Upper lobe of left lung (tissue), 6 donors: ENCODE data around the gene DMRTA2. TPM values are rescaled to one million over a fixed set of nuclear protein-coding genes. Genes with fewer than 3 reads are reported as not detected.

ENCODE experiments used
- ATAC-seq, 2 donors: fragments of 200-7000 bp; cut with Tn5 transposase; one replicate each; pipeline ENCODE4 v1.9.1; 2022; ENCODE audit warnings: mild to moderate bottlenecking in 2 of 2, moderate library complexity in 2 of 2; ENCODE audit not compliant: low FRiP score in 2 of 2
- DNase-seq, 2 donors: peaks; one replicate each; pipeline ENCODE4 v3.0.0-alpha.2; 2019 to 2020
- H3K27ac ChIP-seq, 4 donors: fragments of 200-600 bp; sonication (generic); one replicate each; pipeline ENCODE4 v1.5.1; 2016 to 2019
- H3K27me3 ChIP-seq, 4 donors: fragments of 200-600 bp; sonication (generic); one replicate each; pipeline ENCODE4 v1.5.1; 2017 to 2019
- H3K36me3 ChIP-seq, 4 donors: fragments of 200-600 bp; sonication (generic); one replicate each; pipeline ENCODE4 v1.5.1; 2016 to 2019
- H3K4me1 ChIP-seq, 4 donors: fragments of 200-600 bp; sonication (generic); one replicate each; pipeline ENCODE4 v1.5.1; 2018 to 2019
- H3K4me3 ChIP-seq, 4 donors: fragments of 200-600 bp; sonication (generic); one replicate each; pipeline ENCODE4 v1.5.1; 2017 to 2019; ENCODE audit warnings: mild to moderate bottlenecking in 2 of 4, moderate library complexity in 1 of 4
- H3K9me3 ChIP-seq, 4 donors: fragments of 200-600 bp; sonication (generic); one replicate each; pipeline ENCODE4 v1.5.1; 2018 to 2019
- CTCF ChIP-seq, 6 experiments: fragments of 450-650 bp in 4 of 6; fragments of 200-600 bp in 2 of 6; sonication (generic) in 2 of 6; IDR thresholded peaks; one replicate each; pipeline ENCODE4 v1.5.1; 2016 to 2019; ENCODE audit warnings: antibody characterized with exemption in 6 of 6
- EP300 ChIP-seq, 4 donors: sonication (generic); formaldehyde crosslinking; IDR thresholded peaks; one replicate each; pipeline ENCODE4 v1.5.1; 2017; ENCODE audit warnings: antibody characterized with exemption in 4 of 4, control low read depth in 2 of 4
- POLR2A ChIP-seq, 4 donors: fragments of 450-650 bp; IDR thresholded peaks; one replicate each; pipeline ENCODE4 v1.5.1; 2016 to 2017; ENCODE audit warnings: antibody characterized with exemption in 4 of 4, mild to moderate bottlenecking in 2 of 4
- POLR2AphosphoS5 ChIP-seq, 2 donors: sonication (generic); formaldehyde crosslinking; IDR thresholded peaks; one replicate each; pipeline ENCODE4 v1.5.1; 2017; ENCODE audit warnings: antibody characterized with exemption in 2 of 2
- WGBS, 2 donors: methylation state at CpG; one replicate each; pipeline ENCODE4 v1.1.5; 2017 to 2018; 5-methylcytosine and 5-hydroxymethylcytosine counted together
- total RNA-seq, 6 donors: library from RNA; depleted of rRNA in 4 of 6; stranded (reverse); fragments of >200 nt in 4 of 6; gene quantifications; one replicate each; pipeline versions ENCODE4 v1.1.0 to v1.2.1, GENCODE V29; 2016 to 2021
- donor health status: DM: no; HTN: no; CAD: no; lungs with moderate emphysema.
- donor health status: DM: no; HTN: yes; CAD: no; lungs with severe emphysema.

The DMRTA2 gene
- total RNA-seq, 6 donors from 2014 or later, result 0.13 to 0.39 TPM; not detected in 4

GRCh38 chr1:50416150-50416527, 7.1 kb downstream of the DMRTA2 start:
- DNase-seq (peak in 1 of 2 donors; percentile 51), ATAC-seq (no peak)
- WGBS, 2 donors, result 4 to 5% methylated on average over 19 to 25 of the region's 25 CpGs
- Histone ChIP-seq H3K36me3 (no peaks in the 10 kb centered on the region), H3K4me1 (peaks cover 24 to 45% (median 30%) of the 10 kb centered on the region in 4 donors), H3K4me3 (no peak overlapping the region), H3K27me3 (peaks cover 0 to 66% (median 36%) of the 10 kb centered on the region in 4 donors), H3K27ac (no peak overlapping the region), H3K9me3 (peaks cover 0 to 10% (median 0%) of the 10 kb centered on the region in 4 donors)
- TF ChIP-seq POLR2AphosphoS5 (IDR thresholded peaks at IDR 0.05), result no peak
- no peak for TF ChIP-seq EP300 (IDR thresholded peaks at IDR 0.05)
- no peak for TF ChIP-seq POLR2A (IDR thresholded peaks at IDR 0.05)
- TF ChIP-seq CTCF (IDR thresholded peaks at IDR 0.05), result no peak

- WGBS, 2 donors, result 8 to 9% methylated on average over 24 to 26 of the region's 56 CpGs
- H3K27me3 ChIP-seq, result peaks cover 0 to 60% (median 30%) of the 10 kb centered on the region in 4 donors
Measured at GRCh38 chr1:50415235-50416149, 7.8 kb downstream of the DMRTA2 start.

GRCh38 chr1:50414853-50415234, 8.4 kb downstream of the DMRTA2 start:
- H3K36me3 ChIP-seq, result no peaks in the 10 kb centered on the region
- H3K27ac ChIP-seq, result no peak overlapping the region
- H3K27me3 ChIP-seq, result peaks cover 0 to 55% (median 27%) of the 10 kb centered on the region in 4 donors
- peaks cover 17 to 37% (median 27%) of the 10 kb centered on the region in 4 donors for H3K4me1 ChIP-seq
- peaks cover 0 to 10% (median 0%) of the 10 kb centered on the region in 4 donors for H3K9me3 ChIP-seq
- TF ChIP-seq POLR2A (IDR thresholded peaks at IDR 0.05), result no peak
- ATAC-seq (no peak), DNase-seq (no peak)
- H3K4me3 ChIP-seq, result no peak overlapping the region
- WGBS, 2 donors, result 46 to 100% methylated on average over 1 to 6 of the region's 7 CpGs

More at GRCh38 chr1:50415235-50416149, 7.8 kb downstream of the DMRTA2 start:
- ATAC-seq (peak in 1 of 2 donors; percentile 9), DNase-seq (peak in 1 of 2 donors; percentile 71)
- H3K27ac ChIP-seq, result no peak overlapping the region
- no peaks in the 10 kb centered on the region for H3K36me3 ChIP-seq
- H3K4me1 ChIP-seq, result peaks cover 18 to 38% (median 27%) of the 10 kb centered on the region in 4 donors
- no peak overlapping the region for H3K4me3 ChIP-seq
- no peak for TF ChIP-seq CTCF (IDR thresholded peaks at IDR 0.05)
- TF ChIP-seq EP300 (IDR thresholded peaks at IDR 0.05), result no peak
- TF ChIP-seq POLR2A (IDR thresholded peaks at IDR 0.05), result no peak
- no peak for TF ChIP-seq POLR2AphosphoS5 (IDR thresholded peaks at IDR 0.05)
- H3K9me3 ChIP-seq, result peaks cover 0 to 10% (median 0%) of the 10 kb centered on the region in 4 donors

GRCh38 chr1:50412813-50413476, 10.3 kb downstream of the DMRTA2 start:
- H3K36me3 ChIP-seq, result no peaks in the 10 kb centered on the region
- TF ChIP-seq POLR2A (IDR thresholded peaks at IDR 0.05) (no peak), CTCF (IDR thresholded peaks at IDR 0.05) (no peak)
- peaks cover 0 to 10% (median 2%) of the 10 kb centered on the region in 4 donors for H3K9me3 ChIP-seq
- H3K4me1 ChIP-seq, result peaks cover 4 to 19% (median 14%) of the 10 kb centered on the region in 4 donors
- H3K27ac ChIP-seq, result no peak overlapping the region
- H3K27me3 ChIP-seq, result peaks cover 0 to 36% (median 17%) of the 10 kb centered on the region in 4 donors
- no peak overlapping the region for H3K4me3 ChIP-seq
- ATAC-seq, result no peak
- no peak for DNase-seq
- 81 to 100% methylated on average over 1 of the region's 1 CpG for WGBS, 2 donors

- Histone ChIP-seq H3K27me3 (no peaks in the 10 kb centered on the region), H3K36me3 (no peaks in the 10 kb centered on the region), H3K9me3 (peaks cover 0 to 5% (median 0%) of the 10 kb centered on the region in 4 donors), H3K4me1 (no peaks in the 10 kb centered on the region), H3K4me3 (no peak overlapping the region), H3K27ac (no peak overlapping the region)
- WGBS, 2 donors, result 79 to 85% methylated on average over 4 of the region's 4 CpGs
- no peak for TF ChIP-seq POLR2A (IDR thresholded peaks at IDR 0.05)
- TF ChIP-seq POLR2AphosphoS5 (IDR thresholded peaks at IDR 0.05), result no peak
- no peak for TF ChIP-seq EP300 (IDR thresholded peaks at IDR 0.05)
- TF ChIP-seq CTCF (IDR thresholded peaks at IDR 0.05), result no peak
- DNase-seq (no peak), ATAC-seq (no peak)
Measured at GRCh38 chr1:50405814-50406213, 17.4 kb downstream of the DMRTA2 start.
